H1 (cell line): ENCODE measurements around the gene CD4. TPM values are rescaled to one million over a fixed set of nuclear protein-coding genes. Genes with fewer than 3 reads are reported as not detected.

Experiments
- ASH2L ChIP-seq: fragments of 200-600, 300-600 bp; sonication (generic); IDR thresholded peaks from one replicate; pipeline ENCODE4 v1.7.1; 2017; ENCODE audit warnings: low read length
- FOSL1 ChIP-seq: IDR thresholded peaks from 2 replicates; pipeline ENCODE4 v1.6.1; 2011; ENCODE audit warnings: mild to moderate bottlenecking, low read depth, low read length, moderate library complexity; ENCODE audit not compliant: insufficient read depth
- KDM4A ChIP-seq: IDR thresholded peaks from one replicate; pipeline ENCODE4 v1.7.1; 2012; ENCODE audit warnings: low read depth, mild to moderate bottlenecking, moderate library complexity, low read length, inconsistent platforms; ENCODE audit not compliant: severe bottlenecking
- POLR2A ChIP-seq, 2 experiments: IDR thresholded peaks; 1 replicate in 1 of 2; 2 replicates in 1 of 2; pipeline ENCODE4 v1.6.1; 2011; ENCODE audit warnings: low read depth in 2 of 2, low read length in 2 of 2, mild to moderate bottlenecking in 2 of 2; ENCODE audit errors: control extremely low read depth in 1 of 2
- RXRA ChIP-seq: IDR thresholded peaks from 2 replicates; pipeline ENCODE4 v1.6.1; 2011; ENCODE audit warnings: low read depth, mild to moderate bottlenecking, low read length, moderate library complexity; ENCODE audit not compliant: insufficient read depth
- SIRT6 ChIP-seq: IDR thresholded peaks from one replicate; pipeline ENCODE4 v1.7.1; 2012; ENCODE audit warnings: low read length, inconsistent platforms
- SIX5 ChIP-seq: IDR thresholded peaks from 2 replicates; pipeline ENCODE4 v1.6.1; 2011; ENCODE audit warnings: mild to moderate bottlenecking, low read depth, low read length
- polyA plus RNA-seq, 7 experiments: library from polyadenylated mRNA; depleted of rRNA in 3 of 7; stranded (reverse) in 5 of 7; unstranded in 2 of 7; fragments of >200 nt in 5 of 7; fragments of 200-250 nt in 2 of 7; gene quantifications; 1 replicate in 5 of 7; 2 replicates in 1 of 7; 4 replicates in 1 of 7; pipeline versions ENCODE4 v1.2.1 to v1.2.3, GENCODE V29; 2011 to 2013; ENCODE audit warnings: missing spikeins in 2 of 7, mixed read lengths in 2 of 7
- total RNA-seq: library from RNA; stranded (reverse); fragmentation: NEBNext Ultra II Directional; extraction: Animal tissue kit (Norgen Biotek cat#: 25700); gene quantifications from 2 replicates; pipeline ENCODE4 v1.2.1, GENCODE V29; 2021
- TF ChIP-seq, protein P1 (sequence below): fragments of 300-600 bp; sonication (generic); IDR thresholded peaks from 2 replicates; pipeline ENCODE4 v1.7.1; 2012; ENCODE audit warnings: low read length, moderate library complexity, mild to moderate bottlenecking, inconsistent platforms; ENCODE audit not compliant: insufficient replicate concordance
- TF ChIP-seq, protein P2 (sequence below): IDR thresholded peaks from 2 replicates; pipeline ENCODE4 v1.6.1; 2012; ENCODE audit warnings: low read length, inconsistent platforms

CD4 gene
- total and polyA plus RNA-seq, 2 of the 8 experiments (the other 6 are each of a cell fraction or from before 2014, with no cell fraction given): 3.4 to 5.1 TPM

DNA sequence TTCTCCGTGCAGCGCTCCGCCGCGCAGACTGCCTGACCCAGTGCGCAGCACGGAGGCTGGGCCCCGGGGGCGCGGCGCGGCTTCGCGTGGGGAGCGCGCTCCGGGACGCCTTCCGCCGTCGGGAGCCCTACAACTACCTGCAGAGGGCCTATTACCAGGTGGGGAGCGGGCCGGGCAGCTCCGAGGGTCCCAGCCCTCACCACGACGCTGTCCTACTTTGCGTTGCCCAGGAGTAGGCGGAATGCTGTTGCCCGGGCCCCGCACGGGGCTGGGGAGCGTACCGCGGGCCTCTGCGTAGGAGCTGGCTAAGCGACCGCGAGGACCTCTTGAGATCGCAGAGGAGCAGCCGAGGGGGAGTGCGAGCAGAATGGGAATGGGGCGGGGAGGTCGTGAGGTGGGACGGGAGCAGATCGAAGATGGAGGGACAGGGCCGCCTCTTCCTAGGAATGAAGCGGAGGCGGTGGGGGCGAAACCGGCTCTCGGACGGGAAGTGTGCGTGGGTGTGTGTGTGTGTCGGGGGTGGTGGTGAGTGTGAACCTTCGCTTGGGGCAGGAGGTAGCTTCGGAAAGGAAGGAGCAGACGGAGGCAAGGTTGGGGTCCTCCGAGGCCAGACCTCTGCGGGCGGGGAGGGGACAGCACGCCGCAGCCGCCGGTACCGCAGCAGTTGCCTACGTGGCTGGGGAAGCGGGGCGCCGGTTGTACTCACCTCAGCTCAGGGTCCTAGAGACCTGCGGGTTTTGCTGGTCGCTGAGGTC is 39.6 kb downstream of the CD4 start (continued):
- TF ChIP-seq, protein P1, sequence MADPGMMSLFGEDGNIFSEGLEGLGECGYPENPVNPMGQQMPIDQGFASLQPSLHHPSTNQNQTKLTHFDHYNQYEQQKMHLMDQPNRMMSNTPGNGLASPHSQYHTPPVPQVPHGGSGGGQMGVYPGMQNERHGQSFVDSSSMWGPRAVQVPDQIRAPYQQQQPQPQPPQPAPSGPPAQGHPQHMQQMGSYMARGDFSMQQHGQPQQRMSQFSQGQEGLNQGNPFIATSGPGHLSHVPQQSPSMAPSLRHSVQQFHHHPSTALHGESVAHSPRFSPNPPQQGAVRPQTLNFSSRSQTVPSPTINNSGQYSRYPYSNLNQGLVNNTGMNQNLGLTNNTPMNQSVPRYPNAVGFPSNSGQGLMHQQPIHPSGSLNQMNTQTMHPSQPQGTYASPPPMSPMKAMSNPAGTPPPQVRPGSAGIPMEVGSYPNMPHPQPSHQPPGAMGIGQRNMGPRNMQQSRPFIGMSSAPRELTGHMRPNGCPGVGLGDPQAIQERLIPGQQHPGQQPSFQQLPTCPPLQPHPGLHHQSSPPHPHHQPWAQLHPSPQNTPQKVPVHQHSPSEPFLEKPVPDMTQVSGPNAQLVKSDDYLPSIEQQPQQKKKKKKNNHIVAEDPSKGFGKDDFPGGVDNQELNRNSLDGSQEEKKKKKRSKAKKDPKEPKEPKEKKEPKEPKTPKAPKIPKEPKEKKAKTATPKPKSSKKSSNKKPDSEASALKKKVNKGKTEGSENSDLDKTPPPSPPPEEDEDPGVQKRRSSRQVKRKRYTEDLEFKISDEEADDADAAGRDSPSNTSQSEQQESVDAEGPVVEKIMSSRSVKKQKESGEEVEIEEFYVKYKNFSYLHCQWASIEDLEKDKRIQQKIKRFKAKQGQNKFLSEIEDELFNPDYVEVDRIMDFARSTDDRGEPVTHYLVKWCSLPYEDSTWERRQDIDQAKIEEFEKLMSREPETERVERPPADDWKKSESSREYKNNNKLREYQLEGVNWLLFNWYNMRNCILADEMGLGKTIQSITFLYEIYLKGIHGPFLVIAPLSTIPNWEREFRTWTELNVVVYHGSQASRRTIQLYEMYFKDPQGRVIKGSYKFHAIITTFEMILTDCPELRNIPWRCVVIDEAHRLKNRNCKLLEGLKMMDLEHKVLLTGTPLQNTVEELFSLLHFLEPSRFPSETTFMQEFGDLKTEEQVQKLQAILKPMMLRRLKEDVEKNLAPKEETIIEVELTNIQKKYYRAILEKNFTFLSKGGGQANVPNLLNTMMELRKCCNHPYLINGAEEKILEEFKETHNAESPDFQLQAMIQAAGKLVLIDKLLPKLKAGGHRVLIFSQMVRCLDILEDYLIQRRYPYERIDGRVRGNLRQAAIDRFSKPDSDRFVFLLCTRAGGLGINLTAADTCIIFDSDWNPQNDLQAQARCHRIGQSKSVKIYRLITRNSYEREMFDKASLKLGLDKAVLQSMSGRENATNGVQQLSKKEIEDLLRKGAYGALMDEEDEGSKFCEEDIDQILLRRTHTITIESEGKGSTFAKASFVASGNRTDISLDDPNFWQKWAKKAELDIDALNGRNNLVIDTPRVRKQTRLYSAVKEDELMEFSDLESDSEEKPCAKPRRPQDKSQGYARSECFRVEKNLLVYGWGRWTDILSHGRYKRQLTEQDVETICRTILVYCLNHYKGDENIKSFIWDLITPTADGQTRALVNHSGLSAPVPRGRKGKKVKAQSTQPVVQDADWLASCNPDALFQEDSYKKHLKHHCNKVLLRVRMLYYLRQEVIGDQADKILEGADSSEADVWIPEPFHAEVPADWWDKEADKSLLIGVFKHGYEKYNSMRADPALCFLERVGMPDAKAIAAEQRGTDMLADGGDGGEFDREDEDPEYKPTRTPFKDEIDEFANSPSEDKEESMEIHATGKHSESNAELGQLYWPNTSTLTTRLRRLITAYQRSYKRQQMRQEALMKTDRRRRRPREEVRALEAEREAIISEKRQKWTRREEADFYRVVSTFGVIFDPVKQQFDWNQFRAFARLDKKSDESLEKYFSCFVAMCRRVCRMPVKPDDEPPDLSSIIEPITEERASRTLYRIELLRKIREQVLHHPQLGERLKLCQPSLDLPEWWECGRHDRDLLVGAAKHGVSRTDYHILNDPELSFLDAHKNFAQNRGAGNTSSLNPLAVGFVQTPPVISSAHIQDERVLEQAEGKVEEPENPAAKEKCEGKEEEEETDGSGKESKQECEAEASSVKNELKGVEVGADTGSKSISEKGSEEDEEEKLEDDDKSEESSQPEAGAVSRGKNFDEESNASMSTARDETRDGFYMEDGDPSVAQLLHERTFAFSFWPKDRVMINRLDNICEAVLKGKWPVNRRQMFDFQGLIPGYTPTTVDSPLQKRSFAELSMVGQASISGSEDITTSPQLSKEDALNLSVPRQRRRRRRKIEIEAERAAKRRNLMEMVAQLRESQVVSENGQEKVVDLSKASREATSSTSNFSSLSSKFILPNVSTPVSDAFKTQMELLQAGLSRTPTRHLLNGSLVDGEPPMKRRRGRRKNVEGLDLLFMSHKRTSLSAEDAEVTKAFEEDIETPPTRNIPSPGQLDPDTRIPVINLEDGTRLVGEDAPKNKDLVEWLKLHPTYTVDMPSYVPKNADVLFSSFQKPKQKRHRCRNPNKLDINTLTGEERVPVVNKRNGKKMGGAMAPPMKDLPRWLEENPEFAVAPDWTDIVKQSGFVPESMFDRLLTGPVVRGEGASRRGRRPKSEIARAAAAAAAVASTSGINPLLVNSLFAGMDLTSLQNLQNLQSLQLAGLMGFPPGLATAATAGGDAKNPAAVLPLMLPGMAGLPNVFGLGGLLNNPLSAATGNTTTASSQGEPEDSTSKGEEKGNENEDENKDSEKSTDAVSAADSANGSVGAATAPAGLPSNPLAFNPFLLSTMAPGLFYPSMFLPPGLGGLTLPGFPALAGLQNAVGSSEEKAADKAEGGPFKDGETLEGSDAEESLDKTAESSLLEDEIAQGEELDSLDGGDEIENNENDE: no peak
- no peak for TF ChIP-seq RXRA
- no peak for TF ChIP-seq SIX5
- TF ChIP-seq KDM4A: peak; percentile 79
- peak; percentile 86 for TF ChIP-seq ASH2L
- no peak for TF ChIP-seq SIRT6
- TF ChIP-seq POLR2A (IDR thresholded peaks at IDR 0.05; ENCODE audit: control extremely low read depth in 1 of 2, low read depth in 2 of 2, low read length in 2 of 2): peak in 1 of 2 experiments; percentile 78; a peak in 2 of 3 replicates
- TF ChIP-seq FOSL1: peak; percentile 93
- TF ChIP-seq, protein P2, sequence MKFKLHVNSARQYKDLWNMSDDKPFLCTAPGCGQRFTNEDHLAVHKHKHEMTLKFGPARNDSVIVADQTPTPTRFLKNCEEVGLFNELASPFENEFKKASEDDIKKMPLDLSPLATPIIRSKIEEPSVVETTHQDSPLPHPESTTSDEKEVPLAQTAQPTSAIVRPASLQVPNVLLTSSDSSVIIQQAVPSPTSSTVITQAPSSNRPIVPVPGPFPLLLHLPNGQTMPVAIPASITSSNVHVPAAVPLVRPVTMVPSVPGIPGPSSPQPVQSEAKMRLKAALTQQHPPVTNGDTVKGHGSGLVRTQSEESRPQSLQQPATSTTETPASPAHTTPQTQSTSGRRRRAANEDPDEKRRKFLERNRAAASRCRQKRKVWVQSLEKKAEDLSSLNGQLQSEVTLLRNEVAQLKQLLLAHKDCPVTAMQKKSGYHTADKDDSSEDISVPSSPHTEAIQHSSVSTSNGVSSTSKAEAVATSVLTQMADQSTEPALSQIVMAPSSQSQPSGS: no peak
